ENCODE measurements around the gene FGFRL1.

FGFRL1 gene

GRCh38 chr4:1057403-1057745, 45.9 kb downstream of the FGFRL1 start:
- no peak overlapping the region for H3K4me3 ChIP-seq (ENCODE audit: control insufficient read depth, low read depth, low read length)
- TF ChIP-seq, protein P1, sequence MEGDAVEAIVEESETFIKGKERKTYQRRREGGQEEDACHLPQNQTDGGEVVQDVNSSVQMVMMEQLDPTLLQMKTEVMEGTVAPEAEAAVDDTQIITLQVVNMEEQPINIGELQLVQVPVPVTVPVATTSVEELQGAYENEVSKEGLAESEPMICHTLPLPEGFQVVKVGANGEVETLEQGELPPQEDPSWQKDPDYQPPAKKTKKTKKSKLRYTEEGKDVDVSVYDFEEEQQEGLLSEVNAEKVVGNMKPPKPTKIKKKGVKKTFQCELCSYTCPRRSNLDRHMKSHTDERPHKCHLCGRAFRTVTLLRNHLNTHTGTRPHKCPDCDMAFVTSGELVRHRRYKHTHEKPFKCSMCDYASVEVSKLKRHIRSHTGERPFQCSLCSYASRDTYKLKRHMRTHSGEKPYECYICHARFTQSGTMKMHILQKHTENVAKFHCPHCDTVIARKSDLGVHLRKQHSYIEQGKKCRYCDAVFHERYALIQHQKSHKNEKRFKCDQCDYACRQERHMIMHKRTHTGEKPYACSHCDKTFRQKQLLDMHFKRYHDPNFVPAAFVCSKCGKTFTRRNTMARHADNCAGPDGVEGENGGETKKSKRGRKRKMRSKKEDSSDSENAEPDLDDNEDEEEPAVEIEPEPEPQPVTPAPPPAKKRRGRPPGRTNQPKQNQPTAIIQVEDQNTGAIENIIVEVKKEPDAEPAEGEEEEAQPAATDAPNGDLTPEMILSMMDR (conservative IDR thresholded peaks at IDR 0.05; ENCODE audit: control insufficient read depth, insufficient read depth, low read depth, low read length): no peak
- DNase-seq (ENCODE audit: low read depth): no peak

DNA sequence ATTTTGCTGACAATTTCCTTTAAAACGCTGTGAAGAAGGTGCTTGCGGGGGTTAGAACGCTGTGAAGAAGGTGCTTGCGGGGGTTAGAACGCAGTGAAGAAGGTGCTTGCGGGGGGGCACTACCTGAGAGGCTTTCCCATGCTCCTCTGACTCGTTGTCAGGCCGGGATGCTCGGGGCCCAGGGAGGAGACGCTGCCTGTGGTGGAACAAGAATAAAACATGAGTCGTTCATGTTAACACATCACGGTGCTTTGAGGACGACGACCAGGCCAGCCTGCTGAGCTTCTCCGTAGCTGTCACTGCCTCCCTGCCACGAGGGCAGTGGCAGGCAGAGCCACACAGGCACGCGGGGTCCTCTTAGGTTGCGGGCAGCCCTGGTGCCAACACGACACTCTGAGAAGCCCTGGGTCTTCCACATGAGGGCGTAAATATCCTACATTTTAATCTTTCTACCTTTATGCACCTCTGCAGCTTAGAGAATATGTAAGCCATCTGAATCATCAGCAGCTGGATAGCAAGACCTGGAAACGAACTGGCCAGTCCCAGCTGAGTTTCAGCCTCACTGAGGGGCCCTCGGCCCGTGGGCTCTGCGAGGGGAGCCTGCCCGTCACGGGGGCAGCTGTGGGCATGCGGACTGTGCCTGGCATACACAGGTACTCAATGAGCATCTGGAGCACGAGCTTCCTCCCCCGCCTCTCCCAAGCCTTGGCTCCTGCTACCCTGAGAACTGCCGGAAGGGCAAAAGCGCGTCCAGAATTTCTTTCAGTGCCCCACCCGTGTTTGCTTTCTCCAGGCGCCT, 47.0 kb downstream of the FGFRL1 start:
- TF ChIP-seq, protein P1 (conservative IDR thresholded peaks at IDR 0.05; ENCODE audit: control insufficient read depth, insufficient read depth, low read depth, low read length): no peak
- DNase-seq (ENCODE audit: low read depth): no peak
- H3K4me3 ChIP-seq (ENCODE audit: control insufficient read depth, low read depth, low read length): no peak overlapping the region

- no peak for DNase-seq (ENCODE audit: low read depth)
- TF ChIP-seq, protein P1 (conservative IDR thresholded peaks at IDR 0.05; ENCODE audit: control insufficient read depth, insufficient read depth, low read depth, low read length): no peak
Measured at GRCh38 chr4:1058997-1059665, 47.7 kb downstream of the FGFRL1 start.

DNA sequence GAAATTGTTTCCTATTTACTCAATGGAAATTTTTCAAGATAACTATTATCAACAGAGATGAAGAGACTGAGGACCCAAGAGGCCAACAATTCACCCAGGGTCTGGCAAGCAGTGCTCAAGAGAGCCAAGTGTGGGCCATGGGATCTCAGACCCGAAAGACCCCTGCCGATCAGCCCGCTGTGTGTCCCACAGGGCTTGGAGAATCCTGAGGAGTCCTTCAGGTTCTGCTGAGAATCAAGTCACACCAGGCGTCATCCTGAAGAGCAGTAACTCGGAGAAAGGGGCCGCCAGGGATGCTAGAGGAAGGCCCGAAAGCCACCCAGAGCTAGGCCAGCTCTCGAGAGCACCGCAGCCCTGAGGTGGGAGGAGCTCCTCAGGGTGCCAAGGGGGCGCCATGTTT, 48.7 kb downstream of the FGFRL1 start:
- TF ChIP-seq, protein P1 (conservative IDR thresholded peaks at IDR 0.05; ENCODE audit: control insufficient read depth, insufficient read depth, low read depth, low read length): no peak
- H3K4me3 ChIP-seq (ENCODE audit: control insufficient read depth, low read depth, low read length): no peak overlapping the region
- no peak for DNase-seq (ENCODE audit: low read depth)

More at GRCh38 chr4:1058997-1059665, 47.7 kb downstream of the FGFRL1 start:
- no peak overlapping the region for H3K4me3 ChIP-seq (ENCODE audit: control insufficient read depth, low read depth, low read length)

DNA sequence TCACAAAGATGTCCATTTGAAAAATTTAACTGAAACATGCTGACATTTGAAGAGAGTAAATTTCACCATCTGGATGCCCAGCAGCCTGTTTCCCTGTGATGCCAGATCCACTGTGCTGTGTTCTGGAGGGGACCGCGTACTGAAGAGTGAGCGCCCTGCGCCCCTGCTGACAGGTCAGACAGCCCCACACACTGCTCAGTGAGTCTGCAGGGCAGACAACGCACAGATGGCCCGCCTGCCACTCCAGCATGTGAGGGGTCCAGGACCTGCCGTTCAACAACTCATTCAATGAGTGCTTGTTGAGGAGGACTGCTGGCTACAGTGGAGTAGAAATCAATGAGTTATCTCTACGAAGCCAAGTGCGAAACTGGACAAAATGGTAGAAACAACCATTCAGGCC, 49.2 kb downstream of the FGFRL1 start:
- no peak overlapping the region for H3K4me3 ChIP-seq (ENCODE audit: control insufficient read depth, low read depth, low read length)
- no peak for DNase-seq (ENCODE audit: low read depth)
- TF ChIP-seq, protein P1 (conservative IDR thresholded peaks at IDR 0.05; ENCODE audit: control insufficient read depth, insufficient read depth, low read depth, low read length): no peak

DNA sequence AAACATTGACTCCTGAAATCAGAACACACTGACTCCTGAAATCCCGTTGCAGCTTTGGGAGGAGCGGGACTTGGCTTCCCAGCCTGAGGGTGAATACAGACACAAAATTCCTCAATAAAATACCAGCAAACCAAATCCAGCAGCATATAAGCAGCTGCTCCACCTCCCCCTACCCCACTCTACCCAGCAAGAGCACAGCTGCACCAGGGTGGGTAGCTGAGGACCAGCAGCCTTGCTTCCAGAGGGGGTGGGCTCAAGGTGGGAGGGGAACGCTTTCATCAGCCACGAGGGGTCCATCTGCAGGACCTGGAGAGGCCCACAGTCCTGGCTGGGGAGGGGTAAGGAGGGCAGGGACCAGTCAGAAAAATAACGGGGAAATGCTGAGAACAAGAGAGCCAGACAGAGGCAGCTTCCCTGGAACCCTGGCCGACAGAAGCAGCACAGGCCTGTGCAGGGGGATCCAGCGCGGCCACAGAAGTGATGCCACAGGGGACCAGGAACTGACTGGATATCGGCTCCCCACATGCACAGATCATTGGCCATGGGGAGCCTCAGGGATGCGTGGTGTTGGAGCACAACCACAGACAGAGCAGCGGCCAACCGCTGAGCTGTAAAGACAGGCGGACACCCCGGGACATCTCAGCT, 49.8 kb downstream of the FGFRL1 start:
- no peak for DNase-seq (ENCODE audit: low read depth)
- no peak overlapping the region for H3K4me3 ChIP-seq (ENCODE audit: control insufficient read depth, low read depth, low read length)
- TF ChIP-seq, protein P1 (conservative IDR thresholded peaks at IDR 0.05; ENCODE audit: control insufficient read depth, insufficient read depth, low read depth, low read length): no peak
